DMS 273 (cell line): ENCODE data around the gene ASAP2.

Source experiments
- DNase-seq: peaks from one replicate; lab custom pipeline; 2025; ENCODE audit not compliant: unreplicated experiment; lab: John Stamatoyannopoulos, UW

Gene ASAP2

GRCh38 chr2:9205963-9206948, at the start of gene ASAP2:
Gene ASAP2, plus strand, starts transcription at chr2:9206812. Its CDS starts 293 bp downstream, at chr2:9207105.
- DNase-seq, result peak; percentile 93

- peak; percentile 10 for DNase-seq
These were observed 47.5 kb upstream of the ASAP2 start for GRCh38 chr2:9158786-9159779.

- peak; percentile 19 for DNase-seq
These were observed 45.9 kb upstream of the ASAP2 start for GRCh38 chr2:9160732-9161131.

- DNase-seq, result no peak
These were observed 43.8 kb upstream of the ASAP2 start for GRCh38 chr2:9162841-9163240.

- DNase-seq, result no peak
These were observed 43.1 kb upstream of the ASAP2 start for GRCh38 chr2:9163306-9164111.

GRCh38 chr2:9164112-9164608, 42.5 kb upstream of the ASAP2 start:
- no peak for DNase-seq

GRCh38 chr2:9165625-9166024, 41.0 kb upstream of the ASAP2 start:
- no peak for DNase-seq

- no peak for DNase-seq
These were observed 39.8 kb upstream of the ASAP2 start for GRCh38 chr2:9166579-9167377.

GRCh38 chr2:9167718-9168657, 38.6 kb upstream of the ASAP2 start:
- no peak for DNase-seq

GRCh38 chr2:9168821-9169221, 37.8 kb upstream of the ASAP2 start:
- DNase-seq, result no peak

- DNase-seq, result no peak
These were observed 37.1 kb upstream of the ASAP2 start for GRCh38 chr2:9169349-9170107.

GRCh38 chr2:9170458-9171130, 36.0 kb upstream of the ASAP2 start:
- no peak for DNase-seq

- DNase-seq, result peak; percentile 43
These were observed 31.7 kb upstream of the ASAP2 start for GRCh38 chr2:9174771-9175437.

GRCh38 chr2:9178110-9178903, 28.3 kb upstream of the ASAP2 start:
- no peak for DNase-seq

- peak; percentile 18 for DNase-seq
These were observed 27.6 kb upstream of the ASAP2 start for GRCh38 chr2:9178904-9179571.
